Ascending aorta (tissue), 2 donors: ENCODE results near the gene DDX24. TPM values are rescaled to one million over a fixed set of nuclear protein-coding genes. Genes with fewer than 3 reads are reported as not detected.

ENCODE experiments used
- DNase-seq, 2 donors: peaks; one replicate each; pipeline ENCODE4 v3.0.0-alpha.2; 2019; ENCODE audit warnings: low spot score in 2 of 2
- H3K27ac ChIP-seq, 2 donors: fragments of 200-600 bp; sonication (generic); one replicate each; pipeline ENCODE4 v1.5.1; 2016 to 2017; ENCODE audit warnings: mild to moderate bottlenecking in 1 of 2
- H3K27me3 ChIP-seq: fragments of 200-600 bp; sonication (generic); one replicate; pipeline ENCODE4 v1.5.1; 2017
- H3K36me3 ChIP-seq, 2 donors: fragments of 200-600 bp; sonication (generic); one replicate each; pipeline ENCODE4 v1.5.1; 2016
- H3K4me1 ChIP-seq, 2 donors: fragments of 200-600 bp; sonication (generic); one replicate each; pipeline ENCODE4 v1.5.1; 2016 to 2017; ENCODE audit warnings: mild to moderate bottlenecking in 1 of 2
- H3K4me3 ChIP-seq, 2 donors: fragments of 200-600 bp; sonication (generic); one replicate each; pipeline ENCODE4 v1.5.1; 2016 to 2017; ENCODE audit warnings: mild to moderate bottlenecking in 1 of 2
- H3K9me3 ChIP-seq, 2 donors: fragments of 200-600 bp; sonication (generic); one replicate each; pipeline ENCODE4 v1.5.1; 2016
- CTCF ChIP-seq, 3 experiments: fragments of 200-600 bp in 2 of 3; fragments of 450-650 bp in 1 of 3; sonication (generic) in 2 of 3; IDR thresholded peaks; one replicate each; pipeline ENCODE4 v1.5.1; 2016 to 2019; ENCODE audit warnings: antibody characterized with exemption in 3 of 3, mild to moderate bottlenecking in 1 of 3, moderate library complexity in 1 of 3
- intact Hi-C: fragments of 100-400 bp; cut with DNase I; formaldehyde crosslinking; loops from one replicate; pipeline ENCODE4 v1.15.1; 2023
- total RNA-seq: library from RNA; depleted of rRNA; stranded (reverse); fragments of >200 nt; gene quantifications from one replicate; pipeline ENCODE4 v1.1.0, GENCODE V29; 2016

The DDX24 gene
- total RNA-seq, 1 donor from 2014 or later = 104 TPM

- DNase-seq = no peak
- Histone ChIP-seq H3K4me1 (peaks cover 0 to 5% of the 10 kb centered on the region in 2 donors), H3K27ac (no peak overlapping the region), H3K9me3 (no peaks in the 10 kb centered on the region), H3K4me3 (no peak overlapping the region), H3K27me3 (no peaks in the 10 kb centered on the region), H3K36me3 (no peaks in the 10 kb centered on the region)
- intact Hi-C loops = no loop called here
- TF ChIP-seq CTCF (IDR thresholded peaks at IDR 0.05) = no peak
These were observed 45.8 kb upstream of the DDX24 start for GRCh38 chr14:94126800-94127199.

- Histone ChIP-seq H3K9me3 (no peaks in the 10 kb centered on the region), H3K36me3 (no peaks in the 10 kb centered on the region), H3K27ac (no peak overlapping the region), H3K4me1 (peaks cover 0 to 5% of the 10 kb centered on the region in 2 donors), H3K4me3 (no peak overlapping the region), H3K27me3 (no peaks in the 10 kb centered on the region)
- peak in 1 of 2 donors; percentile 5 for DNase-seq
- intact Hi-C loops = no loop called here
- TF ChIP-seq CTCF (IDR thresholded peaks at IDR 0.05) = no peak
These were observed 45.3 kb upstream of the DDX24 start for GRCh38 chr14:94126419-94126677.

- Histone ChIP-seq H3K4me3 (no peak overlapping the region), H3K27ac (no peak overlapping the region), H3K9me3 (no peaks in the 10 kb centered on the region), H3K36me3 (no peaks in the 10 kb centered on the region), H3K27me3 (no peaks in the 10 kb centered on the region), H3K4me1 (peaks cover 0 to 5% of the 10 kb centered on the region in 2 donors)
- TF ChIP-seq CTCF (IDR thresholded peaks at IDR 0.05) = no peak
- peak in 1 of 2 donors; percentile 21 for DNase-seq
- intact Hi-C loops = no loop called here
These were observed 44.8 kb upstream of the DDX24 start for GRCh38 chr14:94125659-94126418.

GRCh38 chr14:94124582-94125377 lies 43.8 kb upstream of the DDX24 start:
- H3K4me1 ChIP-seq = no peaks in the 10 kb centered on the region
- DNase-seq = peak in 1 of 2 donors; percentile 41
- no peak overlapping the region for H3K27ac ChIP-seq
- no peaks in the 10 kb centered on the region for H3K36me3 ChIP-seq
- H3K27me3 ChIP-seq = no peaks in the 10 kb centered on the region
- H3K9me3 ChIP-seq = peaks cover 3 to 5% of the 10 kb centered on the region in 2 donors
- no peak overlapping the region for H3K4me3 ChIP-seq
- no peak for TF ChIP-seq CTCF (IDR thresholded peaks at IDR 0.05)
- intact Hi-C loops = no loop called here

GRCh38 chr14:94123868-94124267 lies 42.9 kb upstream of the DDX24 start:
- intact Hi-C loops = no loop called here
- DNase-seq = peak in 1 of 2 donors; percentile 31
- no peak for TF ChIP-seq CTCF (IDR thresholded peaks at IDR 0.05)

More at GRCh38 chr14:94123868-94124267, 42.9 kb upstream of the DDX24 start:
- Histone ChIP-seq H3K4me1 (no peaks in the 10 kb centered on the region), H3K27ac (no peak overlapping the region), H3K27me3 (no peaks in the 10 kb centered on the region), H3K36me3 (no peaks in the 10 kb centered on the region), H3K9me3 (peaks cover 8 to 12% of the 10 kb centered on the region in 2 donors), H3K4me3 (no peak overlapping the region)
